GM18867 (cell line): Measurements from ENCODE around the gene LTA4H.
A peak's percentile ranks its signal among the peaks of the same experiment; 100 is the strongest.

Experiments used
- ATAC-seq: cut with Tn5 transposase; IDR thresholded peaks from one replicate; pipeline ENCODE4 v1.9.1; 2021; ENCODE audit warnings: mild to moderate bottlenecking, moderate library complexity; ENCODE audit not compliant: unreplicated experiment

LTA4H gene

GRCh38 chr12:96036765-96037455, 1.5 kb upstream of the LTA4H start:
- no peak for ATAC-seq

GRCh38 chr12:96034621-96035282, 635 bp downstream of the LTA4H start:
- no peak for ATAC-seq

GRCh38 chr12:96033549-96034389, 1.6 kb downstream of the LTA4H start:
- ATAC-seq = no peak

- ATAC-seq = no peak
Measured at GRCh38 chr12:96029826-96030225, 5.6 kb downstream of the LTA4H start.

GRCh38 chr12:96028538-96028937, 6.8 kb downstream of the LTA4H start:
- no peak for ATAC-seq

- no peak for ATAC-seq
Measured at GRCh38 chr12:96026331-96026730, 9.1 kb downstream of the LTA4H start.

- ATAC-seq = no peak
Measured at GRCh38 chr12:96025518-96025917, 9.9 kb downstream of the LTA4H start.

GRCh38 chr12:96020314-96021003, 14.9 kb downstream of the LTA4H start:
- peak; percentile 96 for ATAC-seq

GRCh38 chr12:96015672-96016071, 19.7 kb downstream of the LTA4H start:
- no peak for ATAC-seq

- no peak for ATAC-seq
Measured at GRCh38 chr12:96014943-96015599, 20.3 kb downstream of the LTA4H start.

GRCh38 chr12:96007729-96008128, 27.7 kb downstream of the LTA4H start:
- ATAC-seq = no peak

GRCh38 chr12:96006727-96007126, 28.7 kb downstream of the LTA4H start:
- no peak for ATAC-seq

GRCh38 chr12:96000858-96001257, 34.5 kb downstream of the LTA4H start:
- no peak for ATAC-seq

- no peak for ATAC-seq
Measured at GRCh38 chr12:95999484-95999883, 35.9 kb downstream of the LTA4H start.

GRCh38 chr12:95998611-95999286, 36.6 kb downstream of the LTA4H start:
- peak; percentile 98 for ATAC-seq

- no peak for ATAC-seq
Measured at GRCh38 chr12:95997911-95998510, 37.4 kb downstream of the LTA4H start.

GRCh38 chr12:95997276-95997675, 38.1 kb downstream of the LTA4H start:
- ATAC-seq = no peak

GRCh38 chr12:95996034-95996658, 39.2 kb downstream of the LTA4H start, which contains the start of gene HAL:
HAL (minus strand) TSS chr12:95996344; CDS start chr12:95995910, 434 bp downstream.
- no peak for ATAC-seq
